Adrenal gland (tissue), 12 donors: ENCODE measurements around the gene FCER1G. TPM values are rescaled to one million over a fixed set of nuclear protein-coding genes. Genes with fewer than 3 reads are reported as not detected.

Source experiments
- DNase-seq, 7 donors: peaks; one replicate each; pipeline ENCODE4 v3.0.0-alpha.2; 2019 to 2020
- H3K27ac ChIP-seq, 5 donors: fragments of 200-600 bp; sonication (generic) in 4 of 5; 1 replicate in 3 of 5; 2 replicates in 2 of 5; pipeline versions ENCODE4 v1.5.1 to v1.8.0; 2016 to 2020; ENCODE audit warnings: mild to moderate bottlenecking in 1 of 5
- H3K27me3 ChIP-seq: fragments of 200-600 bp; 2 replicates; pipeline ENCODE4 v1.8.0; 2021
- H3K36me3 ChIP-seq, 2 donors: fragments of 200-600 bp; replicated peaks in 1 of 2; 1 replicate in 1 of 2; 2 replicates in 1 of 2; pipeline versions ENCODE4 v1.5.1 to v1.8.0; 2018 to 2022
- H3K4me1 ChIP-seq, 2 donors: fragments of 200-600 bp; replicated peaks in 1 of 2; 1 replicate in 1 of 2; 2 replicates in 1 of 2; pipeline versions ENCODE4 v1.5.1 to v1.8.0; 2018 to 2021
- H3K4me3 ChIP-seq, 4 donors: fragments of 200-600 bp; sonication (generic) in 3 of 4; one replicate each; pipeline ENCODE4 v1.5.1; 2016 to 2018
- H3K9me3 ChIP-seq, 3 donors: fragments of 200-600 bp; sonication (generic) in 1 of 3; replicated peaks in 1 of 3; 1 replicate in 2 of 3; 2 replicates in 1 of 3; pipeline versions ENCODE4 v1.5.1 to v1.8.0; 2016 to 2021
- CTCF ChIP-seq, 6 experiments: fragments of 450-650 bp in 4 of 6; fragments of 200-600 bp in 2 of 6; sonication (generic) in 1 of 6; IDR thresholded peaks; 1 replicate in 5 of 6; 2 replicates in 1 of 6; pipeline versions ENCODE4 v1.5.1 to v1.8.0; 2016 to 2021; ENCODE audit warnings: antibody characterized with exemption in 6 of 6, mild to moderate bottlenecking in 2 of 6, moderate library complexity in 1 of 6
- POLR2A ChIP-seq, 2 donors: fragments of 450-650 bp; IDR thresholded peaks; one replicate each; pipeline ENCODE4 v1.6.1; 2017; ENCODE audit warnings: antibody characterized with exemption in 2 of 2, mild to moderate bottlenecking in 2 of 2, moderate library complexity in 1 of 2
- WGBS, 4 donors: extraction: QIAGEN DNeasy Blood & Tissue Kit in 2 of 4; methylation state at CpG; one replicate each; pipeline versions ENCODE4 v1.1.5 to v1.1.7; 2013 to 2017; 5-methylcytosine and 5-hydroxymethylcytosine counted together
- intact Hi-C, 2 donors: fragments of 100-400 bp; cut with DNase I; formaldehyde crosslinking; loops; one replicate each; pipeline versions ENCODE4 v1.14.1 to v1.15.0; 2022 to 2023
- polyA plus RNA-seq, 3 donors: library from polyadenylated mRNA; stranded (reverse); fragments of 200-250 nt in 2 of 3; fragments of 350-450 nt in 1 of 3; fragmentation: Illumina TruSeq in 1 of 3; extraction: RNeasy Lipid Tissue Mini Kit (QIAGEN cat#74804) in 1 of 3; gene quantifications; one replicate each; pipeline ENCODE4 v1.2.3, GENCODE V29; 2013 to 2014
- total RNA-seq, 9 donors: library from RNA; depleted of rRNA in 4 of 9; stranded (reverse); fragments of >200 nt in 4 of 9; fragments of 120-200 nt in 1 of 9; fragmentation: NEBNext Ultra II Directional in 1 of 9; extraction: Animal tissue kit (Norgen Biotek cat#: 25700) in 1 of 9; gene quantifications; one replicate each; pipeline versions ENCODE4 v1.1.0 to v1.2.4, GENCODE V29; 2013 to 2023
- donor health status: healthy with polysubstance abuse.
- donor health status: Bipolar disorder and iron deficiency.
- donor health status: DM: yes; HTN: yes; CAD: no.
- donor health status: DM: no; HTN: no; CAD: no.
- donor health status: DM: no; HTN: no; CAD: no.
- donor health status: DM: yes; HTN: yes; CAD: no.

The FCER1G gene
- total and polyA plus RNA-seq, 12 donors: 5.5 to 239 (median 116) TPM

GRCh38 chr1:161228032-161228431 is 12.9 kb downstream of the FCER1G start:
- Histone ChIP-seq H3K4me1 (peaks cover 5 to 23% of the 10 kb centered on the region in 2 donors), H3K4me3 (peak overlapping the region in 1 of 4 donors; percentile 29), H3K27ac (peak overlapping the region in 2 of 5 donors; percentile 48 to 67), H3K9me3 (no peaks in the 10 kb centered on the region), H3K36me3 (peaks cover 0 to 23% of the 10 kb centered on the region in 2 donors), H3K27me3 (no peaks in the 10 kb centered on the region)
- no peak for DNase-seq
- WGBS, 4 donors: 71 to 87% (median 77%) methylated on average over 7 of the region's 7 CpGs
- no peak for TF ChIP-seq POLR2A (IDR thresholded peaks at IDR 0.05)
- no peak for TF ChIP-seq CTCF (IDR thresholded peaks at IDR 0.05)
- intact Hi-C loops: loop anchor here (5.0 to 10.0 kb wide), 5 partner anchors 59 to 154 kb away; partner anchors contain the start of gene CFAP126 (in 1 of the 2)

GRCh38 chr1:161229896-161230295 is 14.8 kb downstream of the FCER1G start:
- no peak overlapping the region for H3K27ac ChIP-seq
- intact Hi-C loops: loop anchor here (5.0 to 10.0 kb wide), 5 partner anchors 57 to 152 kb away; partner anchors contain the start of gene CFAP126 (in 1 of the 2)
- H3K9me3 ChIP-seq: no peaks in the 10 kb centered on the region
- peaks cover 0 to 23% of the 10 kb centered on the region in 2 donors for H3K36me3 ChIP-seq
- H3K27me3 ChIP-seq: no peaks in the 10 kb centered on the region
- peaks cover 5 to 23% of the 10 kb centered on the region in 2 donors for H3K4me1 ChIP-seq
- TF ChIP-seq CTCF (IDR thresholded peaks at IDR 0.05) (no peak), POLR2A (IDR thresholded peaks at IDR 0.05) (no peak)
- DNase-seq: no peak
- 67 to 86% (median 72%) methylated on average over 2 to 3 of the region's 3 CpGs for WGBS, 4 donors
- no peak overlapping the region for H3K4me3 ChIP-seq

- intact Hi-C loops: no loop called here
- 94 to 96% (median 95%) methylated on average over 5 to 7 of the region's 7 CpGs for WGBS, 4 donors
- H3K4me3 ChIP-seq: no peak overlapping the region
Measured at GRCh38 chr1:161230762-161231161, 15.7 kb downstream of the FCER1G start.

GRCh38 chr1:161233102-161233501 is 18.0 kb downstream of the FCER1G start:
- TF ChIP-seq POLR2A (IDR thresholded peaks at IDR 0.05) (no peak), CTCF (IDR thresholded peaks at IDR 0.05) (no peak)
- no peak overlapping the region for H3K27ac ChIP-seq
- intact Hi-C loops: no loop called here
- no peaks in the 10 kb centered on the region for H3K9me3 ChIP-seq
- WGBS, 4 donors: 73 to 84% (median 80%) methylated on average over 5 to 9 of the region's 9 CpGs
- DNase-seq: no peak
- H3K27me3 ChIP-seq: no peaks in the 10 kb centered on the region
- no peaks in the 10 kb centered on the region for H3K4me1 ChIP-seq
- H3K36me3 ChIP-seq: peaks cover 0 to 23% of the 10 kb centered on the region in 2 donors
- no peak overlapping the region for H3K4me3 ChIP-seq

More at GRCh38 chr1:161230762-161231161, 15.7 kb downstream of the FCER1G start:
- H3K27me3 ChIP-seq: no peaks in the 10 kb centered on the region
- H3K36me3 ChIP-seq: peaks cover 0 to 23% of the 10 kb centered on the region in 2 donors
- H3K4me1 ChIP-seq: peaks cover 5 to 18% of the 10 kb centered on the region in 2 donors
- no peak overlapping the region for H3K27ac ChIP-seq
- no peak for TF ChIP-seq POLR2A (IDR thresholded peaks at IDR 0.05)
- no peak for TF ChIP-seq CTCF (IDR thresholded peaks at IDR 0.05)
- no peak for DNase-seq
- H3K9me3 ChIP-seq: no peaks in the 10 kb centered on the region
